Glomerular endothelial cell (primary cell): ENCODE results near the gene FNDC3A. TPM values are rescaled to one million over a fixed set of nuclear protein-coding genes. Genes with fewer than 3 reads are reported as not detected.
"Not testable (repeated sequence)": the region's sequence is repeated elsewhere in the genome, so short reads cannot be mapped to it uniquely, and the experiment has no call there.

ENCODE experiments used
- DNase-seq: peaks from one replicate; pipeline ENCODE4 v3.0.0-alpha.2; 2011; ENCODE audit warnings: low read depth, low spot score; ENCODE audit errors: extremely low read depth
- total RNA-seq: library from RNA; depleted of rRNA; stranded (reverse); fragments of >200 nt; gene quantifications from 2 replicates; pipeline ENCODE4 v1.2.3, GENCODE V29; 2015

The FNDC3A gene
- total RNA-seq, 1 donor from 2014 or later = 40.5 TPM

- no peak for DNase-seq
Measured at GRCh38 chr13:49040872-49041271, 65.2 kb downstream of the FNDC3A start.

- DNase-seq = no peak
Measured at GRCh38 chr13:49042476-49042875, 66.8 kb downstream of the FNDC3A start.

- DNase-seq = no peak
Measured at GRCh38 chr13:49044008-49044407, 68.3 kb downstream of the FNDC3A start.

GRCh38 chr13:49044836-49045235, 69.1 kb downstream of the FNDC3A start:
- no peak for DNase-seq

- no peak for DNase-seq
Measured at GRCh38 chr13:49046002-49046401, 70.3 kb downstream of the FNDC3A start.

GRCh38 chr13:49046519-49046918, 70.8 kb downstream of the FNDC3A start:
- no peak for DNase-seq

- DNase-seq = no peak
Measured at GRCh38 chr13:49052813-49053212, 77.1 kb downstream of the FNDC3A start.

- no peak for DNase-seq
Measured at GRCh38 chr13:49053215-49053614, 77.5 kb downstream of the FNDC3A start.

- no peak for DNase-seq
Measured at GRCh38 chr13:49053906-49054305, 78.2 kb downstream of the FNDC3A start.

GRCh38 chr13:49055021-49055420, 79.3 kb downstream of the FNDC3A start:
- DNase-seq = no peak

- DNase-seq = no peak
Measured at GRCh38 chr13:49057176-49057575, 81.5 kb downstream of the FNDC3A start.

- DNase-seq = no peak
Measured at GRCh38 chr13:49058761-49059160, 83.0 kb downstream of the FNDC3A start.

- no peak for DNase-seq
Measured at GRCh38 chr13:49060678-49061387, 85.1 kb downstream of the FNDC3A start.

- DNase-seq = not testable (repeated sequence)
Measured at GRCh38 chr13:49061388-49061752, 85.7 kb downstream of the FNDC3A start.

- DNase-seq = no peak
Measured at GRCh38 chr13:49062297-49062896, 86.7 kb downstream of the FNDC3A start.

- no peak for DNase-seq
Measured at GRCh38 chr13:49063011-49063410, 87.3 kb downstream of the FNDC3A start.

GRCh38 chr13:49063497-49063896, 87.8 kb downstream of the FNDC3A start:
- no peak for DNase-seq

GRCh38 chr13:49064476-49064875, 88.8 kb downstream of the FNDC3A start:
- DNase-seq = no peak

GRCh38 chr13:49066856-49067255, 91.1 kb downstream of the FNDC3A start:
- DNase-seq = no peak

- DNase-seq = not testable (repeated sequence)
Measured at GRCh38 chr13:49068498-49068897, 92.8 kb downstream of the FNDC3A start.

- DNase-seq = not testable (repeated sequence)
Measured at GRCh38 chr13:49070021-49070420, 94.3 kb downstream of the FNDC3A start.

GRCh38 chr13:49071341-49071937, 95.7 kb downstream of the FNDC3A start:
- DNase-seq = no peak
